HT-29 (cell line): ENCODE data around the gene MALL. TPM values are rescaled to one million over a fixed set of nuclear protein-coding genes. Genes with fewer than 3 reads are reported as not detected.
"Not testable (repeated sequence)": the region's sequence is repeated elsewhere in the genome, so short reads cannot be mapped to it uniquely, and the experiment has no call there.

Experiments used
- DNase-seq: peaks from one replicate; pipeline ENCODE4 v3.0.0-alpha.2; 2015; ENCODE audit warnings: low spot score
- total RNA-seq: library from RNA; depleted of rRNA; stranded (reverse); fragments of >200 nt; shearing (Covaris generic); gene quantifications from 2 replicates; pipeline ENCODE4 v1.2.3, GENCODE V29; 2014

The MALL gene
- total RNA-seq, 1 experiment from 2014 or later: 82.0 TPM

DNA sequence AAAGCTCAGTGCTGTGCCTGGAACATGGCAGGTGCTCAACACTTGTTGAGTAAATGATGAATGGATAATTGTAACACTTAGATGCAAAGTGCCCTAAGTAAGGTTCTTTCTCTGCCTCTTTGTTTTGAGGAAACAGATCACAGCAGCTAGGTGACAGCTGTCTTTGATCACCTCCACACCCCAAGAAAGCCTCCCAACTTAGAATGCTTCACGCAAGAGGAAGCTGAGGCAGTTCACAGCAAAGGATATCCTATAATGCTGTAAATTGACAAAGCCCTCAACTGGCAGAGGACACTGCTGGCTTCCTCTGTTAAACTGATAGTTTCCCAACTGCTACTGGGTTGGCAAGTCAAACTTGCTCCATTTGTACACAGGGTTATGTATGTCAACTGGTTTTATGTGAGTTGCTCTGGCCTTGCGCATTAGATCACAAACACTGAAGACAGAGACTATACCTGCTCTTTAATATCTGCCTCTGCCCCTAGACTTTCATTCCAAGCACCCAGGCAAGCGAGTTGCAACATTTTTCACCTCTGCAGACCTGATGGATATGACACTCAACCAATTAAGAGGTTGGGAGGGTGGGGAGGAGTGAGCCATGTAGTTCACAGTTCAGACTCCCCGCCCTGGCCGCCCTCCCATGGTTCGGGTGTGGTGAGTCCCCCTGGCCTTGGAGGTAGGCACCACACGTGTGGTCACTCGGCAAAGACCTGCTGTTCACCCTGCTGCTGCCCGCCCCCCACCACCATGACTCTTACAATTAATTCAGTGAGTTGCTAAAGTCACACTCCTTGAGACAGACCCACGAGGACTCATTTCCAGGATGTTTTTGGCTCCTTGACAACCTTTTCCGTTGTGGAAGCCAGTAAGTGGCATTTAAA is 4.8 kb upstream of the MALL start:
- DNase-seq: no peak

DNA sequence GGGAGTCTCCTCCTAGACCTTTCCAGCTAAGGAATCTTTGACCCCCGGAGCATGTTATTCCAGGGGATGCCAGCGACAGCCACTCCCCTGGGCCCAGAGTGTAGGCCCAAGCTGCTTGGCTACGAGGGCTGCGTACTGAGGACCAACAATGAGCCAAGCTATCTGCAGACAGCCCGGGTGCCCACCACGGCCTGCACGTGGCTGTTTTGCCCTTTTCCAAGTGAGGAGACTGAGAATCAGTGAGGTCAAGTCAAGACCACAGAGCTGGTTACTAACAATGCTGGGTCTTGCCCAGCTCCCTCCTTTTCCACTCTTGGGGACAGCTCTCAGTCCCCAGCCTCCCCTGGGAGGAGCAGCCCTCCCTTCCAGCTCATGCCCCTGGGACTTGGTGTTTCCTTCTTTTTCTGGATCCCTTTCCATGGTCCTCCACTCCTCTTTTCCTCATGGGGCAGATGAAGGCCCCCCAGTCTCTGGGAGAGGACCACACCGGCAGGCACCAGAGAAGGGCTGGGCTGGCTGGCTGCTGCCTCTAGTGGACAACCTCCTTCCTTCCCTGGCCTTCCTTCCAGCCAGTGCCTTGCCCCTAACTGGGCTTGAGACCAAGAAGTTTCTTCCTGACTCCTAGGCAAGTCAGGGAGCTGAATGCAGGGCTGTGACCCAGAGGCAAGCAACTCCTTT is 550 bp upstream of the MALL start:
- peak; percentile 76 for DNase-seq

- peak; percentile 72 for DNase-seq
Measured at GRCh38 chr2:110114831-110115255, 779 bp downstream of the MALL start.

DNA sequence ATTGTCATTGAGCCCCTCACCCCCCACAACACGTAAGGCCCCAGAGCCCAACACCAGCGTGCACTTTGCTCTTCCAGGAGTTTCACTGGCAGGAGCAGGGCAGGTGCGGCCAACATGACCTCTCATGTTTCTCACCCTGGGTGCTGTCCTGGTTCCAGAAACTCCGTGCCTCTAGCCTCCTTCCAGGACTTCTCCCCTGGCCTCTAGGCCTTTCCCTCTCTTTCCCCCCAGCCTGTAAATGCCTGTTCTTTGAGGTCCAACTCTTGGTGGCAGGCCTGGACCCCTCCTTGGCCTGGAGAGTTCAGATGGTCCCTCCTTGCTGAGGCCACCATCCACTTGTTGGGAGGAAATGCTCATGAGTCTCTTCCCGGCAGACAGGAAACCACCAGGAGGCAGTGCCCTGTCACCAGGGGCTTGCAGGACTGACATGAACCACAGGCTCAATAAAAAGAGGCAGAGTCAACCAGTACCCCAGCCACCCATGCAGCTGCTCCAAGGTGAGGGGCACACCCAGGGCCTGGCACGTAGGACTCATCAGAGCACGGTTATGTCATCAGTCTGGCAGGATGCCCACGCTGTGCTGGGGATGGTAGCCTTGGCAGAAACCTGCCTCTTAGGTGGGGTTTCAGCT is 1.5 kb downstream of the MALL start:
- DNase-seq: peak; percentile 83

DNA sequence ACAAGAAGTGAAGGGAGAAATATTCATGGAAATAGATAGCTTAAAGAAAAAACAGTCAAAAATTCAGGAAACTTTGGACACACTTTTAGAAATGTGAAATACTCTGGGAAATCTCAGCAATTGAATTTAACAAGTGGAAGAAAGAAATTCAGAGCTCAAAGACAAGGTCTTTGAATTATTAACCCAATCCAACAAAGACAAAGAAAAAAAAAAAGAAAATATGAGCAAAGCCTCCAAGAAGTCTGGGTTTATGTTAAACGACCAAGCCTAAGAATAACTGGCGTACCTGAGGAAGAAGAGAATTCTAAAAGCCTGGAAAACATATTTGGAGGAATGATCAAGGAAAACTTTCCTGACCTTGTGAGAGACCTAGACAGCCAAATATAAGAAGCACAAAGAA is 7.3 kb downstream of the MALL start:
- not testable (repeated sequence) for DNase-seq

DNA sequence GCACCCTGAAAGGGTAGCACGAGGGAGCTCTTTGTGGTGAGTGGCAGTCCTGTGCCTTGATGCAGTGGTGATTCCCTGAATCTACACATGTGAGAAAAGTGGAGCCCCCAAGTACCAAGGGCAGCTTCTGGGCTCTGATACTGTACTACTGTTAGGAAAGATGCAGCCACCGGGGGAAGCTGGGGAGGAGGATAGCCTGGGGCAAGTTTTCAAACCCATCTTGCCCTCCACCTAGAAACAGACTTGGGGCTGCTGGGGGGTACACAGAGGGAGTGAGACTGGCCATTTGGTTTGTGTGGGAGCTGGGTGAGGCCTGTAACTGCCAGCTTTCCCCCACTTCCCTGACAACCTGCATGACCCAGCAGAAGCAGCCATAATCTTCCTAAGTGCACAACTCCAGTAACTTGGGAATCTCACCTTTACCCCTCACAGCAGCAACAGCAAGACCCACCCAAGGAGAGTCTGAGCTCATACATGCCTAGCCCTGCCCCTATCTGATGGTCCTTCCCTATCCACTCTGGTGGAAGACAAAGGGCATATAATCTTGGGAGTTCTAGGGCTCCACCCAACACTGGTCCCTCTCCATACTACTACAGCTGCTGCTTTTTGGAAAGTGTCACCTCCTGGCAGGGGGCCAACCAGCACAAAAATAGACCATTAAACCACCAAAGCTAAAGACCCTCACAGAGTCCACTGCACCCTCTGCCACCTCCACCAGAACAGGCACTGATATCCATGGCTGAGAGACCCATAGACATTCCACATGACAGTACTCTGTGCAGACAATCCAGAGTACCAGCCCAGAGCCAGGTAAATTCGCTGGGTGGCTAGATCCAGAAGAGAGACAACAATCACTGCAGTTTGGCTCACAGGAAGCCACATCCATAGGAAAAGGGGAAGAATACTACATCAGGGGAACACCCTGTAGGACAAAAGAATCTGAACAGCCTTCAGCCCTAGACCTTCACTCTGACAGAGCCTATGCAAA is 8.2 kb downstream of the MALL start:
- DNase-seq: peak; percentile 84

GRCh38 chr2:110106642-110107041 is 9.0 kb downstream of the MALL start:
- DNase-seq: peak; percentile 76

- DNase-seq: peak; percentile 92
Measured at GRCh38 chr2:110105608-110106467, 9.8 kb downstream of the MALL start.

- DNase-seq: no peak
Measured at GRCh38 chr2:110105183-110105582, 10.4 kb downstream of the MALL start.

DNA sequence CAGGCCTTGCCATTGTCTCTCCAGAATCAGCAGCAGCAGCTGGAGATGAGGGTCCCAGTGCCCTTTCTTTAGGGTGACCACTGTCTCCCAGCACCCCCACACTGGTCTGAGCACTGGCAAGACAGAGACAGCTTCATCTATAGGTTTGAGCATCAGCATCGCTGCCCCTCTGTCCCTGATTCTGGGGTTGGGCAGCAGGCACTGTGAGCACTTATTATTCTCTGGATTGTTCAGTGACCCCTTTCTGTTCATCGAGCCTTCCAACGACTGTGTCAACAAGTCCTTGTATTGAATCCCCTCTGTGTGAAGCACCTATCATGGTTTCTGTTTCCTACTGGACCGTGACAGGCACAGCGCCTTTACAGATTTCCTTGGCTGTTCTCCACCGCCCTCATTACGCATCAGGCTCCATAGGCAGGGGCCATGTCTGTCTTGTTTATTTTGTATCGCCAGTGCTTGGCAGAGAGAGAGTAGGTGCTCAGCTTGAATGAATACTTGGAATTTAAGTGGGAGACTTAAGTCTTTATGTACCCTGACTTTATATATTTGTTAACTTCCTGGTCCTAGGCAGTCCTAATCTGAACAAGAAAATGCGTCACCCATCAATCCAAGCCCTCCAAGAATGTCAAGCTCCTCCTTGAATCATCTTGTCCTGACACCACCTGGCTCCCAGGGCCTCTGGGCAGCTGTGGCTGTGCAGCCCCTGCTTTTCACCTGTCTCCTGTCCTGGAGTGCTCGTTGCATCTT is 11.4 kb downstream of the MALL start:
- no peak for DNase-seq

- no peak for DNase-seq
Measured at GRCh38 chr2:110103061-110103961, 12.3 kb downstream of the MALL start.

- no peak for DNase-seq
Measured at GRCh38 chr2:110101901-110102803, 13.5 kb downstream of the MALL start.

GRCh38 chr2:110101280-110101844 is 14.3 kb downstream of the MALL start:
- peak; percentile 98 for DNase-seq

- not testable (repeated sequence) for DNase-seq
Measured at GRCh38 chr2:110100880-110101279, 14.7 kb downstream of the MALL start.

DNA sequence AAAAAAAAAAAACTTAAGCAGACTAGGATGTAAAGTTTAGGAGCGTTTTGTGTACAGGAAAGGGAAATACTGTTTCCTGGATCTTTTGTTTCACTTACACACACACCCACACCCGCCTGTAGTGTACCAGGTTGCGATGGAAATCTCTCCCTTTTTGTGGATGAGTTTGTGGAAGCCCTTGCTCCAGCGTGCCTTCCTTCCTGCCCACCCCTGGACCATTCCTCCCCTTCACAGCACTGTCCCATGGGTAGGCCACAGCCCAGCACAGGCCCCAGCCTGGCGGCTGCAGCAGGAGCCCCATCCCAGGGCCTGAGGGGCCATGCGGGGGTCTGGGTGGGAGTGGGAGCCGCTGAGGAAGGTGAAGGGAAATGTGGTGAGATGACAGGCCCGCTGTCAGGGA is 15.1 kb downstream of the MALL start:
- DNase-seq: no peak

GRCh38 chr2:110099471-110100225 is 16.0 kb downstream of the MALL start:
- no peak for DNase-seq
